DND-41 (cell line): ENCODE measurements around the gene FKRP.

Source experiments
- ATAC-seq: fragments of 200-7000 bp; cut with Tn5 transposase; 3 replicates; pipeline ENCODE4 v1.9.1; 2021; ENCODE audit warnings: low read depth; ENCODE audit not compliant: insufficient read depth
- DNase-seq: peaks from one replicate; pipeline ENCODE4 v3.0.0-alpha.2; 2020
- H2AFZ ChIP-seq: 2 replicates; pipeline ENCODE4 v1.6.0; 2012; ENCODE audit warnings: low read depth, low read length
- H3K27ac ChIP-seq: 2 replicates; pipeline ENCODE4 v1.5.1; 2012; ENCODE audit warnings: low read length, inconsistent platforms
- H3K27me3 ChIP-seq: fragments of 200-600 bp; sonication (generic); 2 replicates; pipeline ENCODE4 v1.6.0; 2012; ENCODE audit warnings: low read length, mild to moderate bottlenecking, inconsistent platforms; ENCODE audit not compliant: insufficient read depth, poor library complexity
- H3K36me3 ChIP-seq: 2 replicates; pipeline ENCODE4 v1.5.1; 2012; ENCODE audit warnings: low read length, inconsistent platforms; ENCODE audit not compliant: insufficient read depth
- H3K4me1 ChIP-seq: 2 replicates; pipeline ENCODE4 v1.5.1; 2012; ENCODE audit warnings: mild to moderate bottlenecking, low read length; ENCODE audit not compliant: insufficient read depth
- H3K4me2 ChIP-seq: 2 replicates; pipeline ENCODE4 v1.6.0; 2012; ENCODE audit warnings: mild to moderate bottlenecking, moderate library complexity, low read length, inconsistent platforms; ENCODE audit not compliant: insufficient read depth
- H3K4me3 ChIP-seq, 2 experiments: fragments of 200-600 bp in 1 of 2; shearing (Covaris generic) in 1 of 2; 2 replicates each; pipeline ENCODE4 v1.5.1; 2012 to 2016; ENCODE audit warnings: inconsistent platforms in 2 of 2, low read length in 2 of 2, mild to moderate bottlenecking in 2 of 2, low read depth in 1 of 2, moderate library complexity in 1 of 2
- H3K79me2 ChIP-seq: 2 replicates; pipeline ENCODE4 v1.6.0; 2012; ENCODE audit warnings: low read length, inconsistent platforms; ENCODE audit not compliant: insufficient read depth
- H3K9ac ChIP-seq: 2 replicates; pipeline ENCODE4 v1.6.0; 2012; ENCODE audit warnings: low read depth, mild to moderate bottlenecking, inconsistent platforms, low read length, moderate library complexity
- H3K9me3 ChIP-seq: 2 replicates; pipeline ENCODE4 v1.5.1; 2012; ENCODE audit warnings: low read length, moderate library complexity, mild to moderate bottlenecking, inconsistent platforms; ENCODE audit not compliant: insufficient read depth, severe bottlenecking
- H4K20me1 ChIP-seq: 2 replicates; pipeline ENCODE4 v1.6.0; 2012; ENCODE audit warnings: low read length; ENCODE audit not compliant: insufficient read depth
- CTCF ChIP-seq: IDR thresholded peaks from 2 replicates; pipeline ENCODE4 v1.5.1; 2012; ENCODE audit warnings: borderline replicate concordance, low read length, moderate library complexity, mild to moderate bottlenecking; ENCODE audit not compliant: poor library complexity, severe bottlenecking; ENCODE audit errors: extremely low read depth
- EZH2 ChIP-seq: IDR thresholded peaks from 3 replicates; pipeline ENCODE4 v1.6.1; 2012; ENCODE audit warnings: borderline replicate concordance, low read depth, mild to moderate bottlenecking, moderate library complexity, low read length, inconsistent platforms; ENCODE audit not compliant: severe bottlenecking

FKRP gene

GRCh38 chr19:46717034-46717715 lies 28.7 kb upstream of the FKRP start, which contains the start of gene PRKD2:
Gene PRKD2 (minus strand): TSS chr19:46717114. CDS start chr19:46716370, 744 bp downstream.
- Histone ChIP-seq H4K20me1 (peaks cover 56% of the 10 kb centered on the region), H3K36me3 (peaks cover 42% of the 10 kb centered on the region), H3K27me3 (no peaks in the 10 kb centered on the region), H3K4me2 (peak within 1 kb of the TSS; percentile 90), H2AFZ (peak within 1 kb of the TSS; percentile 78), H3K4me3 (peak within 1 kb of the TSS; percentile 76 to 95), H3K27ac (peak within 1 kb of the TSS; percentile 95), H3K4me1 (peaks cover 63% of the 10 kb centered on the region), H3K9me3 (no peaks in the 10 kb centered on the region), H3K9ac (peak within 1 kb of the TSS; percentile 95), H3K79me2 (peaks cover 44% of the 10 kb centered on the region)
- peak; percentile 43 for ATAC-seq
- peak; percentile 93 for DNase-seq
- TF ChIP-seq CTCF (no peak), EZH2 (no peak)

- ATAC-seq, result peak; percentile 11
- H3K4me1 ChIP-seq, result peaks cover 63% of the 10 kb centered on the region
- TF ChIP-seq CTCF (no peak), EZH2 (no peak)
- H3K9me3 ChIP-seq, result no peaks in the 10 kb centered on the region
- peaks cover 42% of the 10 kb centered on the region for H3K36me3 ChIP-seq
- no peak for DNase-seq
- H2AFZ ChIP-seq, result no peak overlapping the region
- H3K27me3 ChIP-seq, result no peaks in the 10 kb centered on the region
- H3K4me3 ChIP-seq, result peak overlapping the region; percentile 76 to 95; a peak in 3 of 4 replicates
- peak overlapping the region; percentile 95 for H3K9ac ChIP-seq
- peak overlapping the region; percentile 90 for H3K4me2 ChIP-seq
- H3K79me2 ChIP-seq, result peaks cover 38% of the 10 kb centered on the region
- H3K27ac ChIP-seq, result peak overlapping the region; percentile 95
- peaks cover 56% of the 10 kb centered on the region for H4K20me1 ChIP-seq
These were observed 28.1 kb upstream of the FKRP start for GRCh38 chr19:46717716-46718143.

GRCh38 chr19:46718157-46718933 lies 27.5 kb upstream of the FKRP start:
- TF ChIP-seq EZH2 (no peak), CTCF (no peak)
- Histone ChIP-seq H3K27me3 (no peaks in the 10 kb centered on the region), H3K4me3 (peak overlapping the region in 1 of 2 experiments; percentile 76; a peak in 3 of 4 replicates), H3K4me1 (peaks cover 63% of the 10 kb centered on the region), H3K9me3 (no peaks in the 10 kb centered on the region), H2AFZ (no peak overlapping the region), H3K4me2 (peak overlapping the region; percentile 90), H3K36me3 (peaks cover 48% of the 10 kb centered on the region), H3K27ac (peak overlapping the region; percentile 95), H4K20me1 (peaks cover 60% of the 10 kb centered on the region), H3K79me2 (peaks cover 33% of the 10 kb centered on the region), H3K9ac (peak overlapping the region; percentile 95)
- DNase-seq (peak; percentile 98), ATAC-seq (peak; percentile 73)
